GM21367 (cell line): ENCODE measurements around the gene CD163L1.
"Not testable (repeated sequence)": the region's sequence is repeated elsewhere in the genome, so short reads cannot be mapped to it uniquely, and the experiment has no call there.

ENCODE experiments used
- ATAC-seq: cut with Tn5 transposase; IDR thresholded peaks from one replicate; pipeline ENCODE4 v1.9.1; 2021; ENCODE audit not compliant: unreplicated experiment

CD163L1 gene

GRCh38 chr12:7444076-7444475 lies at the start of gene CD163L1:
TSS of gene CD163L1 (minus strand) at chr12:7444153. CDS start at chr12:7444127, 26 bp downstream.
- no peak for ATAC-seq

GRCh38 chr12:7493006-7493405 lies 49.1 kb upstream of the CD163L1 start:
- ATAC-seq = no peak

- no peak for ATAC-seq
Observed at GRCh38 chr12:7486512-7486911, 42.6 kb upstream of the CD163L1 start.

- no peak for ATAC-seq
Observed at GRCh38 chr12:7485095-7485494, 41.1 kb upstream of the CD163L1 start.

- no peak for ATAC-seq
Observed at GRCh38 chr12:7483343-7483742, 39.4 kb upstream of the CD163L1 start.

GRCh38 chr12:7479771-7480170 lies 35.8 kb upstream of the CD163L1 start:
- ATAC-seq = no peak

- no peak for ATAC-seq
Observed at GRCh38 chr12:7472060-7472459, 28.1 kb upstream of the CD163L1 start.

- ATAC-seq = peak; percentile 57
Observed at GRCh38 chr12:7460375-7461259, 16.7 kb upstream of the CD163L1 start.

GRCh38 chr12:7459973-7460372 lies 16.0 kb upstream of the CD163L1 start:
- ATAC-seq = no peak

- ATAC-seq = no peak
Observed at GRCh38 chr12:7451756-7452155, 7.8 kb upstream of the CD163L1 start.

GRCh38 chr12:7450667-7451066 lies 6.7 kb upstream of the CD163L1 start:
- ATAC-seq = no peak

GRCh38 chr12:7448099-7448498 lies 4.1 kb upstream of the CD163L1 start:
- no peak for ATAC-seq

GRCh38 chr12:7444537-7444936 lies 584 bp upstream of the CD163L1 start:
- ATAC-seq = no peak

GRCh38 chr12:7441216-7441615 lies 2.7 kb downstream of the CD163L1 start:
- ATAC-seq = no peak

GRCh38 chr12:7439579-7440505 lies 4.1 kb downstream of the CD163L1 start:
- ATAC-seq = no peak

GRCh38 chr12:7438291-7438995 lies 5.5 kb downstream of the CD163L1 start:
- not testable (repeated sequence) for ATAC-seq

GRCh38 chr12:7437494-7437893 lies 6.5 kb downstream of the CD163L1 start:
- not testable (repeated sequence) for ATAC-seq

GRCh38 chr12:7434670-7435069 lies 9.3 kb downstream of the CD163L1 start:
- no peak for ATAC-seq

GRCh38 chr12:7433276-7433822 lies 10.6 kb downstream of the CD163L1 start:
- ATAC-seq = no peak

- no peak for ATAC-seq
Observed at GRCh38 chr12:7431993-7432685, 11.8 kb downstream of the CD163L1 start.
